GM19025 (cell line): ENCODE measurements around the gene HERPUD1.
"Not testable (repeated sequence)": the region's sequence is repeated elsewhere in the genome, so short reads cannot be mapped to it uniquely, and the experiment has no call there.

ENCODE experiments used
- ATAC-seq: cut with Tn5 transposase; IDR thresholded peaks from one replicate; pipeline ENCODE4 v1.9.1; 2021; ENCODE audit warnings: mild to moderate bottlenecking, low read depth, moderate library complexity; ENCODE audit not compliant: unreplicated experiment

HERPUD1 gene, protein sequence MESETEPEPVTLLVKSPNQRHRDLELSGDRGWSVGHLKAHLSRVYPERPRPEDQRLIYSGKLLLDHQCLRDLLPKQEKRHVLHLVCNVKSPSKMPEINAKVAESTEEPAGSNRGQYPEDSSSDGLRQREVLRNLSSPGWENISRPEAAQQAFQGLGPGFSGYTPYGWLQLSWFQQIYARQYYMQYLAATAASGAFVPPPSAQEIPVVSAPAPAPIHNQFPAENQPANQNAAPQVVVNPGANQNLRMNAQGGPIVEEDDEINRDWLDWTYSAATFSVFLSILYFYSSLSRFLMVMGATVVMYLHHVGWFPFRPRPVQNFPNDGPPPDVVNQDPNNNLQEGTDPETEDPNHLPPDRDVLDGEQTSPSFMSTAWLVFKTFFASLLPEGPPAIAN

DNA sequence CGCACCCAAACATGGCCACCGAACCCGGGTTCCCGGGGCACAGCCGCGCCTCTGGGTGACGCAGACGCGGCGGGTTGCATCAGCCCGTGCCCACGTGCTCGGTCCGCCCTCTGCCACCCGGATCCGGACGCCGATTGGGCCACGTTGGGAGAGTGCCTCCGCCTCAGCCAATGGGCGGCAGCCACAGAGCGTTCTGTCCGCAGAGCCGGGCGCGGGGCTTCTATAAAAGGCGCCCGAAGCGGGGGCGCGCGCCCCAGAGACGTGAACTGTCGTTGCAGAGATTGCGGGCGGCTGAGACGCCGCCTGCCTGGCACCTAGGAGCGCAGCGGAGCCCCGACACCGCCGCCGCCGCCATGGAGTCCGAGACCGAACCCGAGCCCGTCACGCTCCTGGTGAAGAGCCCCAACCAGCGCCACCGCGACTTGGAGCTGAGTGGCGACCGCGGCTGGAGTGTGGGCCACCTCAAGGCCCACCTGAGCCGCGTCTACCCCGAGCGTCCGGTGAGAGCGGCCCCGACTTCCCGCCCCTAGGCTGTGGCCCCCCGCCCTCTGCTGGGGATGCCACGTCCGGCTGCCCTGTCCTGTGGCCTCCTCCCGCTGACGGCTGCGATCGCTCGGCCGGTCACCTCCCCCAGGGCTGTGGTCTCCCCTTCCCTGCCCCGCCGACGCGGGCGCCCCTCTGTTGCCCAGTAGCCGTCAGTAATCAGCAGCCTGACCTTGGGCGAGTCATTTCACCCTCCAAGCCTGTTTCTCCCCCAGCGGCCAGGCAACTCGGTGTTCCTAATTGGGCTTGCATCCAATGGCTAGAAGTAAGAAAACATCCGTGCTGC, at the start of gene HERPUD1:
TSS of gene HERPUD1 (plus strand) at position 251 of the 829 bp plus-strand sequence. CDS start at position 354, 103 bp downstream.
- peak; percentile 90 for ATAC-seq

DNA sequence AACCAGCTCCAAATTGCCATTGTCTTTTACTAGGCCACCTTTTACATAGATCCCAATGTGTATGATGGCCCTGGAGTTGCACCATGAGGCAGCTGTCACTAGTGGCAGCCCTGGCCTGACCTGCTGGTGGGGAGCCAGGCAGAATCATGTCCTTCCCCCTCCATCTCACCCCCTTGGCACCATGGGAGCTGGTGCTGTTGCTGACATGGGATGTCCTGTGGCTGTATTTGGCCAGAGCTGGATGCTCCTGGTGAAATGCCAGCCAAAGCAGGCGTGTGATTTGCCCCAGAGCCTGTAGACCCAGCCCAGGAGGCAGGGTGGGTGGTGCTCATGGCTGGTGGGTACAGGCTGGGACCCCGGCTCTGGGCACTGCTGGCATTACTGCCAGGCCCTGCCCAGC, 48.4 kb upstream of the HERPUD1 start:
- no peak for ATAC-seq

DNA sequence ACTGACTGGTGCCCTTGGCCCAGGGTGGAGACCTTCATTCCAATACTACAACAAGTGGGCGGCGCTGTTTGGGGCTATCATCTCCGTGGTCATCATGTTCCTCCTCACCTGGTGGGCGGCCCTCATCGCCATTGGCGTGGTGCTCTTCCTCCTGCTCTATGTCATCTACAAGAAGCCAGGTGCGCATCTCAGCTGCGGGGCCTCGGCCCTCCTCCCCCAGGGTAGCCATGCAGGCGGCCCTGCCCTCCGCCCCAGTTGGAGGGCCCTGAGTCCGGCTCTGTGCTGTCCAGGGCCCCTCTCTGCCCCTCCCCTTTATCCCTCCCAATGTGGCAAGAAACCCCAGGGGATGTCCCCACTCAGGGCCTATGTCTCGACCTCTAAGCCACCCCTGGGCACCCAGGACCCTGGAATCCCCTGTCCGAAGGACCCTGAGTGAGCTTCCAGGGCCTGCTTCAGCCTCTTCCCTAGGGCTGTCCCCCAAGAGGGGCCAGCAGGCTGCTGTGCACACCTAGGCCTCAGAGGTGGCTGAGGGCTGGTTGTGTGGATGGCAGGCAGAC, 47.8 kb upstream of the HERPUD1 start:
- ATAC-seq, result no peak

DNA sequence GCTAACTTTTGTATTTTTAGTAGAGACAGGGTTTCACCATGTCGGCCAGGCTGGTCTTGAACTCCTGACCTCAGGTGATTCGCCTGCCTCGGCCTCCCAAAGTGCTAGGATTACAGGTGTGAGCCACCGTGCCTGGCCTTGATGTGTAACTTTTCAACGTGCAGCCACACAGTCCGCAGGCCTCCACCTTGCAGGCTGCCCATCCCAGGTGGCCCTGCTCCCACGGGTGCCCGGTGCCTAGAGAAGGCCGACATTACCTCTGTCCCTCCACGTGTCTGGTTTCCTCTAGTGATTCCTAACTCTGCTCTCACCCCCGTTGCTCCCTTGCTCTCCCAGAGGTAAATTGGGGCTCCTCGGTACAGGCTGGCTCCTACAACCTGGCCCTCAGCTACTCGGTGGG, 47.0 kb upstream of the HERPUD1 start:
- ATAC-seq, result not testable (repeated sequence)

DNA sequence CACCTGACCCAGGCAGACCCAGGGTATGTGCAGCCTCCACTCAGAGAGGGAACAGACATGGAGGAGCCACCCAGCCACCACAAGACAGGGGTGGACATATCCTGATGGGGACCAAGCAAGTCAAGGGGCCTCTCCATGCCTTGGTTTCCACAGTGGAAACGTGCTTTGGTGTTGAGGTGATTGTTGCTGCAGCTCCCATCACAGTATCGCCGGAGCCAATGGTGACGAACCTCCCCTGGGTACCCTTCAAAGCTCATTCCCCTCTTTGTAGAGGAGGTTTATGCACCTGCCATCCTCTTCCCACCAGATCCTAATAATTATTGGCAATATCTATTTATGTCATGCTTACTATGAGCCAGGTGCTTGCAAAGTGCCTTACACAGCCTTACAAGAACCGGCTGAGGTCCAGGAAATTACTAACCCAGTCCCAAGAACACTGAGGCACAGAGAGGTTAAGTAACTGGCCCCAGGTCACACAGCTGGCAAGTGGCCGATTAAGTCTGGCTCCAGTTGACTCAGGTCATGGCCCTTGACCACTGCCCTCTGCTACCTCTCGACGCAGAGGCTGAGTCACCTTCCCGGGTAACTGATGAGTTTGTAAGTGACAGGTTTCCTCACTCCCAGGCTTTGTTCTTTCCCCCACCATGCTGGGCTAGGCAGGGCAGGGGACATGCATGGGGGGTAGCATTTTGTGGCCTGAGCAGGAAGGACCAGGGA, 46.3 kb upstream of the HERPUD1 start:
- ATAC-seq, result no peak

DNA sequence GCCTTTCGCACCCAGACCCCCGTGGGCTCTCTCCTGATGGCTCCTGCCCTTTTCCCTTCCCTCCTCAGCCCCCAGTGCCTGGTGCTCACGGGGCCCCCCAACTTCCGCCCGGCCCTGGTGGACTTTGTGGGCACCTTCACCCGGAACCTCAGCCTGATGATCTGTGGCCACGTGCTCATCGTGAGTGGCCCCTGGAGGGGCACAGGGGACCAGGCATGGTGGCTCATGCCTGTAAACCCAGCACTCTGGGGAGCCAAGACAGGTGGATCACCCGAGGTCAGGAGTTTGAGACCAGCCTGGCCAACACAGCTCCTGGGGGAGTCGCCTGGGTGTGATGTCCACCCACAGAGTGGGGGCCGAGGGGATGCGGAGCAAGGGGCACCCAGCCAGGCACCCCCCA, 45.6 kb upstream of the HERPUD1 start:
- no peak for ATAC-seq

DNA sequence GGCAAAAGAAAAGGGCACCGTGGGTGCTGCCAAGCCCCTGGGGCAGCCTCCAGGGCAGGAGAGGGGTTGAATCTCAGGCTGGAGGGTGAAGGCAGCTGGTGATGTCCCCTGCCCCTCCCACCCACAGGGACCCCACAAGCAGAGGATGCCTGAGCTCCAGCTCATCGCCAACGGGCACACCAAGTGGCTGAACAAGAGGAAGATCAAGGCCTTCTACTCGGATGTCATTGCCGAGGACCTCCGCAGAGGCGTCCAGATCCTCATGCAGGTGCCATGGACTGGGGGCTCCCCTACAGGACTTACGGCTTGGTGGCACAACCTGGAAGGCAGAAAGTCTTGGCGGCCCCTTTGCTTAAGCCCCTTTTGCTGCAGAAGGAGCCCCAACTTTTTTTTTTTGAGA, 45.1 kb upstream of the HERPUD1 start:
- ATAC-seq, result no peak

DNA sequence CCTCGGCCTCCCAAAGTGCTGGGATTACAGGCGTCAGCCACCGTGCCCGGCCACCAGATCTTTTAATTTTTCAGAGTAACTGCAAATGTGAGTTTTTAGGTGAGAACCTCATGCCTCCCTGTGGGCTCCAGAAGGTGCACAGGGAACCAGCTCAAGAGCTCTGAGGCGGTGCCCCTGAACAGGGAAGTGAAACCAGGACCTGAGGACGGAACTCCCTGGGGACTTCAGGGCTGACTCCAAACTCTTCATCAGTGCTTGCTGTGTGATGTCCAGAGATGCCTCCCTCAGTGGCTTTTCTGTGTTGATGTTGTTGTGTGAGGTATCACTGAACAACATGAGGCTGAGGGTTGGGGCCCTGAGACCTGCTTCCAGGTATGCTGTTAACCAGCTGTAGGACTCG, 43.1 kb upstream of the HERPUD1 start:
- peak; percentile 70 for ATAC-seq

DNA sequence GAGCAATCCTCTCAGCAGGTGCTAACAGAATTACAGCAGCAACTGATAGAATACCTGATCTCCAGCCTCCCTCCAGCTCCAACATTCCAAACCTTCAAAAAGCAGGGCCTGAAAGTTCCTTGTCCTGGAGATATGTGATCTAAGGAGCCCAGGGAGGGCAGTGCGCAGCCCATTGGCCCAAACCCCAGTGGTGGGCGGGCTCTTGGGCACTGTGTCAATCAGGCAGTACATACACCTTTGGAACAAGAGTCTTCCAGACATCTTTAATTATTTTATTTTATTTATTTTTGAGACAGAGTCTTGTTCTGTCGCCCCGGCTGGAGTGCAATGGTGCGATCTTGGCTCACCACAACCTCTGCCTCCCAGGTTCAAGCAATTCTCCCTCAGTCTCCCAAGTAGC, 42.7 kb upstream of the HERPUD1 start:
- peak; percentile 10 for ATAC-seq

DNA sequence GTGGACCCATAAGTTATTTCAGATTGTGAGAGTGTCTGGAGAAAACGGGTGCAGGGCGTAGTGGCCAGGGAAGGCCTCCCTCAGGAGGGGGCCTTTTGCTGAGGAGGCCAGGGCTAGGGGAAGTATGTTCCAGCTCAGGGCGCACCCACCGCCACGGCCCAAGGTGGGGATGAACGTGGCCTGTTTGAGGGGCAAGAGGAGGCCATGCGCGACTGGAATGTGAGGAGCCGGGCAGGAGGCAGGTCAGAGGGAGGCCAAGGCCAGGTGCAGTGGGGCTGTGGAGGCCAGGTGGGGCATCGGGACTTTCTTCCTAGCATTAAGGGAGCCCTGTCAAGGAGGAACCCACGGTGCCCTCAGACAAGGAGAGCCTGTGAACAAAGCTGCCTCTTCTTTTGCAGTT, 40.3 kb upstream of the HERPUD1 start:
- no peak for ATAC-seq

DNA sequence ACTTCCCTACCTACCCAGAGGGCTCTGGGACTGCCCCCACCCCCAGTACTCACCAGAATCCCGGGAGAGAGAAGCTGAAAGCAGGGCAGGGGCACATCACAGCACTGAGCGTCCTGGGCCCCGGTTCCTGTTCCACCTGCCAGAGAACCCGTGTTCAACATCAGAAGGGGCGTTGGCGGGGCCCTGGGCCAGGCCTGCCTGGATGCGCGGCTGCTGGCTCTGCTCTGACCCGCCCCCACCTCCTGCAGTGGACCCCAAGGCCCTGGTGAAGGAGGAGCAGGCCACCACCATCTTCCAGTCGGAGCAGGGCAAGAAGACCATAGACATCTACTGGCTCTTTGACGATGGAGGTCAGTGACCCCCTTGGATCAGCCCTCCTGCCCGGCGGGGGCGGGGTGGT, 39.2 kb upstream of the HERPUD1 start:
- ATAC-seq, result no peak

DNA sequence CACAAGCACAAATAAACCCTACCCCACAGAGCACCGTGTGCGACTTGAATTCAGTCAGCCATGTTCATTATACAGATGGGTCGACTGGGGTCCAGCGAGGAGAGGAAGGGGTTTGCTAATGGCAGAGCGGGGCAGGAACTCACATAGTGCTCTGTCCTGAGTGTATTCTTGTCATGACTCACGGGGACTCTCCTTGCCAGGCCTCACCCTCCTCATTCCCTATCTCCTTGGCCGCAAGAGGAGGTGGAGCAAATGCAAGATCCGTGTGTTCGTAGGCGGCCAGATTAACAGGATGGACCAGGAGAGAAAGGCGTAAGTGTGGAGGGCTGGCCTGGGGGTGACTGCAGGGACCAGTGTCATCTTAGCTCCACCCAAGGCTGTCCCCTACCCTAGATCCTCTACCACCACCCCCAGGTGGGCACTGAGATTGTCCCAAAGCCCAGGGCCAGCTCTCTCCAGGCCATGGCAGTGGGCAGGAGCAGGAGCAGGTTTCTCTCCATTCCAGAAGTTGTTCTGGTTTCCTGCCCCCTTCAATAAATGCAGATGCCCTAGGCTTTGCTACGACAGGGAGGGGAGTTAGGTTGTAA, 37.5 kb upstream of the HERPUD1 start:
- no peak for ATAC-seq

DNA sequence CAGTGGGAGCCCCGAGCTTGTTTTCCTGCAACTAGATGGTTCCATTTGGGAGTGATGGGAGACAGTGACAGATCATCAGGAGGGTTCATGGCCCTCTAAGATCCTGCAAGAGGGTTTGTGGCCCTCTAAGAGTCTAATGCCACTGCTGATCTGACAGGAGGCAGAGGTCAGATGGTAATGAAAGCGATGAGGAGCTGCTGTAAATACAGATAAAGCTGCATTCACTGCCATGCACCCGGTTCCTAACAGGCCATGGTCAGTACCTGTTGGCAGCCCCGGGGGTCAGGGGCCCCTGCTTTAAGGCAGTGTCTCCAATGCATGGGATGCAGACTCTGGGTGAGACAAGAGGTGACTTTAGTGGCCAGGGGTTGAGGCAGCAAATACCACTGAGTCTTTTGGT, 36.1 kb upstream of the HERPUD1 start:
- ATAC-seq, result no peak

DNA sequence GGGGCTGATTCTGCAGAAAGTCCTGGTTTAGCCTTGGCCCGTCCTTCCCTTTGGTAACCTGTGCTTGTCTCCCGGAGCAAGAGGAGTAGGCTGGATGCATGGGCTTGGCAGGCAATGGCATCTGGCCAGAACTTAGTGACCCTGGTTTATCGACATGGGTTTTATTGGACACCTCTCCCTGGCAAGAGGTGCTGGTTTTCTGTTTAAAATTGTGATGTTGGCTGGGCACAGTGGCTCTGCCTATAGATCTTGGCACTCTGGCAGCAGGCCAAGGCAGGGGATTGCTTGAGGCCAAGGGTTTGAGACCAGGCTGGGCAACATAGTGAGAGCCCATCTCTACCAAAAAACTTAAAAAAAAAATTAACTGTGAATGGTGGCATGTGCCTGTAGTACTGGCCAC, 35.7 kb upstream of the HERPUD1 start:
- no peak for ATAC-seq

DNA sequence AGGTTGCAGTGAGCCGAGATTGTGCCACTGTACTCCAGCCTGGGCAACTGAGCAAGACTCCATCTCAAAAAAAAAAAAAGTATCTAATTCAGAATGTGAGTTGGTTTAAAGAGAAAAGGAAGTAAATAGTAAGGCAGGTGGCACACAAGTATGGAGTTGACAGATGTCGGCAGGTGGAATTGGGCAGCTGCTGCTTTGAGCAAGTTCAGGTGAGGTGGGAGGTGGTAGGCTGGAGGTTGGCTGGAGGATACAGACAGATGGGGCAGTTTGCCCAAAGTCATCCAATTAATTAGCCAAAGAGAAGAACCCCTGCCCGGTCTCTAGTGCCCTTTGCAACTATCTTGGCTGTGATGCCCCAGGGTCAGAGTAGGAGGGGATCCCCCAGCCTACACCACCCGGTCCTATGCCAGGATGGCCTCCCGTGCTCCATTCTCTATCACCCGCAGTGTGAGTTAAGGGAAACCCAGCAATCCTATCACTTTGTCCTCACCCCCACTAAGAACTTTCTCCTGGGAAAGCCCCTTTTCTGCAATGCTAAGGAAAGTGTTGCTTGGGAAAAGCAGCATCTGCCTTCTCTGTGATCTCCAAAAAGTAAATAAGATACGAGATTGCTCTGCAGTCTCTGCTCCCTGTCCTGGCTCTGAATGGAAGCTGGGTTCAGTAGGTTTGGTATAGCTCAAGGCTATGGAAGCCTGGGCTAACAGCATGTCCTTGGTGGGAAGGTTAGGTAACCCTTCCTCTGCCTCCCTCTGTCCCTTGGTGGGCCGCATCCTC, 34.7 kb upstream of the HERPUD1 start:
- no peak for ATAC-seq

DNA sequence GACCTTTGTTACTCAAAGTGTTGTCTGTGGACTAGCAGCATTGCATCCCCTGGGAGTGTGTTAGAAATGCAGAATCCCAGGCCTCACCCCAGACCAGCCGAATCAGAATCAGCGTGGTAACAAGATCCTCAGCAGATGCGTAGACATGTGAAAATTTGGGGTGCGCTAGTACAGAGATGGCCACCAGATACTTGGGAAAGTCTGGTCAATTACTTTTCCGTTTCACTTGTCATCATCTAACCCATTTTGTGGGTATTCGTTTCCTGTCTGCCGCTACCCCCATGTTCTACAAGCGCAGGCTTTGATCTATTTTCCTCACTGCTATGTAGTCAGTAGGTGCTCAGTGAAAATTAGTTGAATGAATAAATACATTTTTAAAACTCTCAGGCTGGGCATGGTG, 33.1 kb upstream of the HERPUD1 start:
- ATAC-seq, result peak; percentile 84

DNA sequence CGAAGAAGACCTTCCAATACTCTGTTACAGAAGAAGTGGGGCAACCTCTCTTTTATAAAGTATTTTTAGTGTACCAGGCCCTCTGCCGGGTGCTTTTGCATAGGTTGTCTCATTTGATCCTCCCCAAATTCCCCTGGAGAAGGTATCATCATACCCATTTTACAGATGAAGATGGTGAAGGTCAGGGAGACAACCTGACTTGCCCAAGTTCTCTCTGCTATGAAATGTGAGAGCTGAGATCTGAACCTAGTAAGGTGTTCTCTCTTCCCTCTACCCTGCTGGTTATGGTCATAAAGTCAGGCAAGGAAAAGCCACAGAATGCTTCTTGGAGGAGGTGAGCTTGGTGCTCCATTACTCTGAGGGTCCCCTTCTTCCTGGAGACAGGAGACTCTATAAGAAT, 28.1 kb upstream of the HERPUD1 start:
- no peak for ATAC-seq

DNA sequence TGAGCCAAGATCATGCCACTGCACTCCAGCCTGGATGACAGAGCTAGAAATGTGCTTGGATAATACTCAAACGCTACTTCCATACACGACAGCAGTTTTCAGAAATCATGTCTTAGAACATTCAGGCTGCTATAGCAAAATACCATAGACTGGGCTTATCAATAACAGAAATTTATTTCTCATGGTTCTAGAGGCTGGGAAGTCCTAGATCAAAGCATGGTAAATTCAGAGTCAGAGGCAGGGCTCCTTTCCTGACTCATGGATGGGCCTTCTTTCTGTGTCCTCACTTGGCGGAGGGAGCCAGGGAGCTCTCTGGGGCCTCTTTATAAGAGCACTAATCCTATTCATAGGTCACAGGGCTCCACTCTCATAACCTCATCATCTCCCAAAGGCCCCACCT, 24.5 kb upstream of the HERPUD1 start:
- no peak for ATAC-seq

DNA sequence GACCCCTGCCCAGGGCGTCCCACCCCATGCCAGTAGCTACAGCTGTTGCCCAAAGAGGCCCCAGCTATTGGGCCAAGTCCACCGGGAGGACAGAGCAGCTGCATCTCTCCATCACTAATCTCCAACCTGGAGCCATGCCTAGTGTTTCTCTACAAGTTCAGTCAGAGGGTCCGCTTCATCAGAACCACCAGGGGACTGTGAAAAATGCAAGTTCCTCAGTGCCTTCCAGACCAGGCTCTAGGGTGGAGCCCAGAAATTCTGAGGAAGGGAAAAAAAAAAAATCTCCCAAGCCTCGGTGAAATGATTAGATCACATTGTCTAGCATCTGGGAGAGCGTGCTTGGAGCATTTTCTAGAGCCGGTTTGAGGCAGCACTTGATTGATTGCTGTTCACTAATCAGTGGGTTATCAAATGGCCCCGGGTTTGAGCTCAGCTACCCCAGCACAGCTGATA, 22.4 kb upstream of the HERPUD1 start:
- ATAC-seq, result no peak

DNA sequence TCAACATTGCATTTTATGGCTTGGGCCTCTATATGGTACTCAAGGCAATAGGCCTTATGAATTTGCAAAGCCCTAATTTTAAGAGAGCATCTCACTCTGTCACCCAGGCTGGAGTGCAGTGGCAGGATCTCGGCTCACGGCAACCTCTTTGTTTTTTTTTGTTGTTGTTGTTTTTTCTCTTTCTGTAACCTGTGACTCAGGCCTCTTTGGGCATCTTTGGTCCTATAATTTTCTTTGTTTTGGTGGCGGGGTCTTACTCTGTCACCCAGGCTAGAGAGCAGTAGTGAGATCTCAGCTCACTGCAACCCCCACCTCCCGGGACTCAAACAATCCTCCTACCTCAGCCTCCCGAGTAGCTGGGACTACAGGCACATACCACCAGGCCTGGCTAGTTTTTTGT, 21.8 kb upstream of the HERPUD1 start:
- no peak for ATAC-seq
